ENCODE measurements around the gene RNF144B. TPM values are rescaled to one million over a fixed set of nuclear protein-coding genes. Genes with fewer than 3 reads are reported as not detected.

The RNF144B gene
- total and polyA plus RNA-seq, 2 of the 13 experiments (the other 11 are each of a cell fraction or from before 2014, with no cell fraction given) = 1.8 to 4.3 TPM

DNA sequence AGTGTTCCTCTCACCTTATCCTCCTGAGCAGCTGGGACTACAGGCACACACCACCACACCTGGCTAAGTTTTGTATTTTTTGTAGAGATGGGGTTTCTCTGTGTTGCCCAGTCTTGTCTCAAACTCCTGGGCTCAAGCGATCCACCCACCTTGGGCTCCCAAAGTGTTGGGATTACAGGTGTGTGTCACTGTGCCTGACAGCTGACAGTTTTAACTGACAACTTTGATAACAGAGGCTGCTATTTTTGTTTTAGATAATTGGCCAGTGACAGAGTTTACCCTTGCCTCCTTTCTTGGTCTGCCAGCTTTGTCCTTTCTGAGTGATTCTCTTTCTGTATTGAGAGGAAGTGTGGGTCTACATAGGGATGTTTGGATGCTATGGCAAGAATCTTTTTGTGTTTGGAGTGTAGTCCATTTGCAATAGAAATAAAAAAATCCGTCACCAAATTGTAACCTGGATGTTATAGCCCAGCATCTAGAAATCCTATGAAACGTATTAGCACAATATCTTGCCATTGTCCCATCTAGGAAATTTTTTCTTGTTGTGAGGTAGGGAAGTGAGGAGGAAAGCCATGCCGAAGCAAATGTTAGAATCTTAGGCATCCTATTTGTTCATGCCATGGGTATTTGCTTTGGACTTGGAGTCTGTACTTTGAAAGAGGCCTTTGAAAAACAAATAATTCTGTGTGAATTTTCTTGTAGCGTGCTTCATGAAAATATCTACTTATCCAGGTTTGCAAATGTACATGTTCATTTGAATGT lies 80.8 kb downstream of the RNF144B start (continued):
- TF ChIP-seq MZF1 (CRISPR knock-in tag; IDR thresholded peaks at IDR 0.05; ENCODE audit: borderline replicate concordance) (no peak), ZNF703 (CRISPR knock-in tag; IDR thresholded peaks at IDR 0.05; ENCODE audit: borderline replicate concordance) (no peak), CEBPB (IDR thresholded peaks at IDR 0.05; ENCODE audit: borderline replicate concordance, low read depth, low read length) (no peak), SALL1 (CRISPR knock-in tag; IDR thresholded peaks at IDR 0.05) (peak; percentile 12; the same call in 1 of the 2 replicates), ZBTB1 (CRISPR knock-in tag; IDR thresholded peaks at IDR 0.05; ENCODE audit: borderline replicate concordance) (no peak), ZBTB7B (CRISPR knock-in tag; IDR thresholded peaks at IDR 0.05) (no peak), ZNF44 (CRISPR knock-in tag; IDR thresholded peaks at IDR 0.05) (no peak), ZNF557 (CRISPR knock-in tag; IDR thresholded peaks at IDR 0.05) (no peak), MATR3 (CRISPR knock-in tag; IDR thresholded peaks at IDR 0.05) (no peak), ZNF331 (CRISPR knock-in tag; IDR thresholded peaks at IDR 0.05) (peak; percentile 42; the same call in 1 of the 2 replicates), ZNF263 (CRISPR knock-in tag; IDR thresholded peaks at IDR 0.05) (no peak), RFX1 (IDR thresholded peaks at IDR 0.05) (no peak), DPF2 (CRISPR knock-in tag; IDR thresholded peaks at IDR 0.05; ENCODE audit: borderline replicate concordance, low read depth) (peak; percentile 67), TBX2 (CRISPR knock-in tag; IDR thresholded peaks at IDR 0.05; ENCODE audit: borderline replicate concordance) (peak; percentile 30; the same call in 1 of the 2 replicates), E2F5 (CRISPR knock-in tag; conservative IDR thresholded peaks at IDR 0.05) (no peak), ZNF558 (CRISPR knock-in tag; IDR thresholded peaks at IDR 0.05; ENCODE audit: borderline replicate concordance) (no peak), HMGA1 (CRISPR knock-in tag; conservative IDR thresholded peaks at IDR 0.05) (no peak), MXI1 (IDR thresholded peaks at IDR 0.05; ENCODE audit: borderline replicate concordance, low read depth, low read length) (no peak), RARG (CRISPR knock-in tag; IDR thresholded peaks at IDR 0.05; ENCODE audit: low read depth) (no peak), HMG20A (CRISPR knock-in tag; IDR thresholded peaks at IDR 0.05; ENCODE audit: borderline replicate concordance) (peak; percentile 71), ZNF788 (CRISPR knock-in tag; IDR thresholded peaks at IDR 0.05; ENCODE audit: borderline replicate concordance) (no peak), CEBPG (CRISPR knock-in tag; IDR thresholded peaks at IDR 0.05) (peak; percentile 23; the same call in 1 of the 2 replicates), ZNF749 (CRISPR knock-in tag; IDR thresholded peaks at IDR 0.05; ENCODE audit: borderline replicate concordance) (no peak)
- TF ChIP-seq, protein P1, sequence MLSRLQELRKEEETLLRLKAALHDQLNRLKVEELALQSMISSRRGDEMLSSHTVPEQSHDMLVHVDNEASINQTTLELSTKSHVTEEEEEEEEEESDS (CRISPR knock-in tag; IDR thresholded peaks at IDR 0.05; ENCODE audit: borderline replicate concordance) = no peak
- TF ChIP-seq, protein P2, sequence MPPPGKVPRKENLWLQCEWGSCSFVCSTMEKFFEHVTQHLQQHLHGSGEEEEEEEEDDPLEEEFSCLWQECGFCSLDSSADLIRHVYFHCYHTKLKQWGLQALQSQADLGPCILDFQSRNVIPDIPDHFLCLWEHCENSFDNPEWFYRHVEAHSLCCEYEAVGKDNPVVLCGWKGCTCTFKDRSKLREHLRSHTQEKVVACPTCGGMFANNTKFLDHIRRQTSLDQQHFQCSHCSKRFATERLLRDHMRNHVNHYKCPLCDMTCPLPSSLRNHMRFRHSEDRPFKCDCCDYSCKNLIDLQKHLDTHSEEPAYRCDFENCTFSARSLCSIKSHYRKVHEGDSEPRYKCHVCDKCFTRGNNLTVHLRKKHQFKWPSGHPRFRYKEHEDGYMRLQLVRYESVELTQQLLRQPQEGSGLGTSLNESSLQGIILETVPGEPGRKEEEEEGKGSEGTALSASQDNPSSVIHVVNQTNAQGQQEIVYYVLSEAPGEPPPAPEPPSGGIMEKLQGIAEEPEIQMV (CRISPR knock-in tag; IDR thresholded peaks at IDR 0.05; ENCODE audit: low read depth) = no peak
- TF ChIP-seq, protein P3, sequence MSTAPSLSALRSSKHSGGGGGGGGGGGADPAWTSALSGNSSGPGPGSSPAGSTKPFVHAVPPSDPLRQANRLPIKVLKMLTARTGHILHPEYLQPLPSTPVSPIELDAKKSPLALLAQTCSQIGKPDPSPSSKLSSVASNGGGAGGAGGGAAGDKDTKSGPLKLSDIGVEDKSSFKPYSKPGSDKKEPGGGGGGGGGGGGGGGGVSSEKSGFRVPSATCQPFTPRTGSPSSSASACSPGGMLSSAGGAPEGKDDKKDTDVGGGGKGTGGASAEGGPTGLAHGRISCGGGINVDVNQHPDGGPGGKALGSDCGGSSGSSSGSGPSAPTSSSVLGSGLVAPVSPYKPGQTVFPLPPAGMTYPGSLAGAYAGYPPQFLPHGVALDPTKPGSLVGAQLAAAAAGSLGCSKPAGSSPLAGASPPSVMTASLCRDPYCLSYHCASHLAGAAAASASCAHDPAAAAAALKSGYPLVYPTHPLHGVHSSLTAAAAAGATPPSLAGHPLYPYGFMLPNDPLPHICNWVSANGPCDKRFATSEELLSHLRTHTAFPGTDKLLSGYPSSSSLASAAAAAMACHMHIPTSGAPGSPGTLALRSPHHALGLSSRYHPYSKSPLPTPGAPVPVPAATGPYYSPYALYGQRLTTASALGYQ (CRISPR knock-in tag; IDR thresholded peaks at IDR 0.05) = no peak
